Upper lobe of right lung (tissue), 1 donor: ENCODE results near the gene NELL2. TPM values are rescaled to one million over a fixed set of nuclear protein-coding genes. Genes with fewer than 3 reads are reported as not detected.

ENCODE experiments used
- ATAC-seq: fragments of 200-7000 bp; cut with Tn5 transposase; one replicate; pipeline ENCODE4 v1.9.1; 2020; ENCODE audit warnings: mild to moderate bottlenecking, moderate library complexity
- DNase-seq: peaks from one replicate; pipeline ENCODE4 v3.0.0-alpha.2; 2020
- H3K27ac ChIP-seq: fragments of 200-600 bp; one replicate; pipeline ENCODE4 v1.8.0; 2022
- H3K27me3 ChIP-seq: fragments of 200-600 bp; one replicate; pipeline ENCODE4 v1.8.0; 2022; ENCODE audit warnings: mild to moderate bottlenecking
- H3K36me3 ChIP-seq: fragments of 200-600 bp; one replicate; pipeline ENCODE4 v1.8.0; 2022
- H3K4me1 ChIP-seq: fragments of 200-600 bp; one replicate; pipeline ENCODE4 v1.8.0; 2022
- H3K4me3 ChIP-seq: fragments of 200-600 bp; one replicate; pipeline ENCODE4 v1.8.0; 2022; ENCODE audit warnings: mild to moderate bottlenecking
- H3K9me3 ChIP-seq: fragments of 200-600 bp; one replicate; pipeline ENCODE4 v1.8.0; 2022
- CTCF ChIP-seq: fragments of 200-600 bp; IDR thresholded peaks from one replicate; pipeline ENCODE4 v1.8.0; 2022; ENCODE audit warnings: antibody characterized with exemption
- intact Hi-C: fragments of 100-400 bp; cut with DNase I; formaldehyde crosslinking; loops from one replicate; pipeline ENCODE4 v1.11.0; 2022
- total RNA-seq: library from RNA; stranded (reverse); fragmentation: NEBNext Ultra II Directional; extraction: Animal tissue kit (Norgen Biotek cat#: 25700); gene quantifications from one replicate; pipeline ENCODE4 v1.2.1, GENCODE V29; 2021
- donor health status: DM: no; HTN: yes; CAD: no; lungs with severe emphysema.

Gene NELL2
- total RNA-seq, 1 donor from 2014 or later: 1.6 TPM

- Histone ChIP-seq H3K27ac (no peak overlapping the region), H3K36me3 (no peaks in the 10 kb centered on the region), H3K9me3 (no peaks in the 10 kb centered on the region), H3K4me1 (no peaks in the 10 kb centered on the region), H3K4me3 (no peak overlapping the region), H3K27me3 (no peaks in the 10 kb centered on the region)
- no peak for DNase-seq
- TF ChIP-seq CTCF: no peak
- intact Hi-C loops: no loop called here
- no peak for ATAC-seq
Observed at GRCh38 chr12:44464180-44464579, 411.9 kb downstream of the NELL2 start.

DNA sequence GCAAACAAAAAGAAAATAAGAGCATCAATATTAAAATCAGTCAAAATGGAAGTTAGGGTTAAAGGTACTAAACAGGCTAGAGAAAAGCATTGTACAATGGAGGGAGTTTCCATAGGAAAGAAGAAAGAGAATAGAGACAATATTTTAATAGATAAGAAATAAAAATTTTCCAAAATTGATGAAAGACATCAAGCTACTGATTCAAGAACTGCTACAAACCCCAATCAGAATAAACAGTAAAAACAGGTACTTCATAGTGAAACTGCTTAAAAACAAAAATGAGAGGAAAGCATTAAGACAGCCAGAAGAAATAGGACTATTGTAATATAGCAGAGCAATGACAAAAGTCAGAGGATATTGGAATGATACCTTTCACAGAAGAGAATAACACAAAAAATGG lies 413.4 kb downstream of the NELL2 start:
- Histone ChIP-seq H3K27me3 (no peaks in the 10 kb centered on the region), H3K4me3 (no peak overlapping the region), H3K36me3 (no peaks in the 10 kb centered on the region), H3K9me3 (no peaks in the 10 kb centered on the region), H3K4me1 (no peaks in the 10 kb centered on the region), H3K27ac (no peak overlapping the region)
- no peak for TF ChIP-seq CTCF
- no peak for DNase-seq
- no peak for ATAC-seq
- intact Hi-C loops: no loop called here

- no peaks in the 10 kb centered on the region for H3K36me3 ChIP-seq
- DNase-seq (no peak), ATAC-seq (no peak)
- intact Hi-C loops: no loop called here
- H3K4me3 ChIP-seq: no peak overlapping the region
- no peak for TF ChIP-seq CTCF
- no peak overlapping the region for H3K27ac ChIP-seq
- no peaks in the 10 kb centered on the region for H3K4me1 ChIP-seq
- no peaks in the 10 kb centered on the region for H3K9me3 ChIP-seq
- H3K27me3 ChIP-seq: no peaks in the 10 kb centered on the region
Observed at GRCh38 chr12:44460261-44460660, 415.9 kb downstream of the NELL2 start.

DNA sequence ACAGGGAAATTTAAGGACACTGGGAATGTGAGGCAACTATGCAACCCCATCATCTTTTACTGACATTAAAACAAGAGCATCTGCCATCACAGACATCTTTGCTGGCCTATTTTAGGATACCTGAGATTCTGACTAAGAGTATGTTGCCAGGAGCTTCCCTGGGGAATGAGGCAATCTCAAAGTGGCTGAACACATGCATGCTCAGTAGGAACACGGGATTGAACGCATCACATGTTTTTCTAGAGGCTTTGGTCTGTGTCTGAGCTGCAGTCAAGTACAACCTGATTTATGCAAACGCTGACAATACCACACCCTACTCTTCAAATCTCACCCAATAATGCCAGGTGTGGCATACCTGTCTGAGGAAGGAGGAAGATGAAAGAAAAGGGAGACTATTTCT lies 416.5 kb downstream of the NELL2 start:
- DNase-seq (no peak), ATAC-seq (no peak)
- no peaks in the 10 kb centered on the region for H3K9me3 ChIP-seq
- no peaks in the 10 kb centered on the region for H3K4me1 ChIP-seq
- no peaks in the 10 kb centered on the region for H3K36me3 ChIP-seq
- H3K27me3 ChIP-seq: no peaks in the 10 kb centered on the region
- no peak overlapping the region for H3K27ac ChIP-seq
- intact Hi-C loops: no loop called here
- no peak for TF ChIP-seq CTCF
- H3K4me3 ChIP-seq: no peak overlapping the region

Other genes starting within 250 kb of the NELL2 start
- gene DBX2, start 174.8 kb upstream of the NELL2 start, total RNA-seq: not detected